ENCODE data around the gene FHAD1. TPM values are rescaled to one million over a fixed set of nuclear protein-coding genes. Genes with fewer than 3 reads are reported as not detected.

The FHAD1 gene
- total and polyA plus RNA-seq, 2 donors (not counting 3 experiments of a cell fraction or from before 2014, with no cell fraction given), result 0.04 to 0.69 TPM

- TF ChIP-seq POLR2A (IDR thresholded peaks at IDR 0.05; ENCODE audit: low read depth, low read length) (no peak), GATA2 (IDR thresholded peaks at IDR 0.05; ENCODE audit: insufficient read depth, insufficient read length, low read depth, low read length) (no peak), EZH2 (IDR thresholded peaks at IDR 0.05; ENCODE audit: borderline replicate concordance, low read depth, low read length, severe bottlenecking) (no peak), POLR2AphosphoS5 (IDR thresholded peaks at IDR 0.05; ENCODE audit: insufficient read depth, low read depth, low read length) (no peak), JUN (IDR thresholded peaks at IDR 0.05; ENCODE audit: borderline replicate concordance, insufficient read depth, insufficient read length, low read depth) (no peak), MYC (IDR thresholded peaks at IDR 0.05; ENCODE audit: low read depth, low read length) (no peak), MAX (IDR thresholded peaks at IDR 0.05; ENCODE audit: insufficient read depth, insufficient read length) (no peak), FOS (IDR thresholded peaks at IDR 0.05; ENCODE audit: borderline replicate concordance, insufficient read depth, low read length) (no peak)
- TF ChIP-seq, protein P1, sequence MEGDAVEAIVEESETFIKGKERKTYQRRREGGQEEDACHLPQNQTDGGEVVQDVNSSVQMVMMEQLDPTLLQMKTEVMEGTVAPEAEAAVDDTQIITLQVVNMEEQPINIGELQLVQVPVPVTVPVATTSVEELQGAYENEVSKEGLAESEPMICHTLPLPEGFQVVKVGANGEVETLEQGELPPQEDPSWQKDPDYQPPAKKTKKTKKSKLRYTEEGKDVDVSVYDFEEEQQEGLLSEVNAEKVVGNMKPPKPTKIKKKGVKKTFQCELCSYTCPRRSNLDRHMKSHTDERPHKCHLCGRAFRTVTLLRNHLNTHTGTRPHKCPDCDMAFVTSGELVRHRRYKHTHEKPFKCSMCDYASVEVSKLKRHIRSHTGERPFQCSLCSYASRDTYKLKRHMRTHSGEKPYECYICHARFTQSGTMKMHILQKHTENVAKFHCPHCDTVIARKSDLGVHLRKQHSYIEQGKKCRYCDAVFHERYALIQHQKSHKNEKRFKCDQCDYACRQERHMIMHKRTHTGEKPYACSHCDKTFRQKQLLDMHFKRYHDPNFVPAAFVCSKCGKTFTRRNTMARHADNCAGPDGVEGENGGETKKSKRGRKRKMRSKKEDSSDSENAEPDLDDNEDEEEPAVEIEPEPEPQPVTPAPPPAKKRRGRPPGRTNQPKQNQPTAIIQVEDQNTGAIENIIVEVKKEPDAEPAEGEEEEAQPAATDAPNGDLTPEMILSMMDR (IDR thresholded peaks at IDR 0.05; ENCODE audit: extremely low read depth in 1 of 2, insufficient read depth in 1 of 2, low read depth in 1 of 2, low read length in 2 of 2), result no peak
- dilution Hi-C loops (cut with MboI; ENCODE audit: extremely low pct_ligation_motif_present, low sequenced_read_pairs) (loop anchor here (10.0 kb wide), 1 partner anchor 87 kb away; no protein-coding TSS in a partner anchor), intact Hi-C loops (cut with micrococcal nuclease) (loop anchor here (10.0 kb wide), 1 partner anchor 407 kb away; no protein-coding TSS in a partner anchor)
- Histone ChIP-seq H3K9me3 (replicated peaks; ENCODE audit: control insufficient read depth, insufficient read depth, low read length) (no peaks in the 10 kb centered on the region), H3K4me2 (ENCODE audit: insufficient read depth, low read length) (peak overlapping the region; percentile 69), H3K4me1 (ENCODE audit: control insufficient read depth, extremely low read depth, insufficient read depth, low read length) (peaks cover 48% of the 10 kb centered on the region), H3K27ac (ENCODE audit: insufficient read depth, low read depth, low read length) (peak overlapping the region; percentile 40), H3K36me3 (ENCODE audit: control insufficient read depth in 2 of 2, extremely low read depth in 1 of 2, insufficient read depth in 2 of 2, low read length in 2 of 2) (peaks cover 0 to 4% of the 10 kb centered on the region in 2 experiments), H3K27me3 (ENCODE audit: control insufficient read depth in 2 of 2, insufficient read depth in 2 of 2, low read length in 2 of 2) (no peaks in the 10 kb centered on the region), H2AFZ (ENCODE audit: low read depth, low read length) (no peak overlapping the region), H3K9ac (replicated peaks; ENCODE audit: extremely low read depth, insufficient read depth, low read length) (peak overlapping the region; percentile 77), H3K79me2 (ENCODE audit: control insufficient read depth, insufficient read depth, low read length) (peaks cover 60% of the 10 kb centered on the region), H4K20me1 (replicated peaks; ENCODE audit: control insufficient read depth, extremely low read depth, insufficient read depth, low read length) (no peaks in the 10 kb centered on the region), H3K4me3 (replicated peaks in 1 of 3; ENCODE audit: insufficient read depth in 1 of 3, low read depth in 1 of 3, low read length in 3 of 3) (peak overlapping the region; percentile 82 to 90 (median 82)), H3K9me1 (replicated peaks; ENCODE audit: control insufficient read depth, extremely low read depth, insufficient read depth, low read length) (no peaks in the 10 kb centered on the region)
- FAIRE-seq (peak; percentile 70), DNase-seq (ENCODE audit: low read depth, low spot score) (no peak)
- ChIA-PET POLR2A (no interaction called here), CTCF (interaction anchor here (1.2 to 4.0 kb wide), 5 partner anchors 20 to 88 kb away, joined by 3 to 33 read pairs (median 15); no protein-coding TSS in a partner anchor)
- no TSS peak for BruUV-seq (replicated peaks)
Measured at GRCh38 chr1:15411593-15412137, 164.6 kb downstream of the FHAD1 start.

Data from endothelial cell of umbilical vein (primary cell).